ENCODE results near the gene LIN54.
A peak's percentile ranks its signal among the peaks of the same experiment; 100 is the strongest.

LIN54 gene

GRCh38 chr4:82890901-82891706, 119.5 kb downstream of the LIN54 start, which contains the start of gene SEC31A:
SEC31A (minus strand) TSS chr4:82891153; CDS start chr4:82881936, 9,217 bp downstream.
- DNase-seq (ENCODE audit: low read depth), result peak; percentile 88

- DNase-seq (ENCODE audit: low read depth), result no peak
Measured at GRCh38 chr4:82890528-82890900, 120.1 kb downstream of the LIN54 start.

GRCh38 chr4:82889287-82889686, 121.3 kb downstream of the LIN54 start:
- no peak for DNase-seq (ENCODE audit: low read depth)

- no peak for DNase-seq (ENCODE audit: low read depth)
Measured at GRCh38 chr4:82886147-82886942, 124.3 kb downstream of the LIN54 start.

GRCh38 chr4:82885410-82885809, 125.2 kb downstream of the LIN54 start:
- no peak for DNase-seq (ENCODE audit: low read depth)
